C4-2B (cell line): ENCODE measurements around the gene TCAIM.

Experiments
- ZFX ChIP-seq: fragments of 450-650 bp; IDR thresholded peaks from 2 replicates; pipeline ENCODE4 v1.6.1; 2017
- TF ChIP-seq, protein P1 (sequence below): fragments of 450-650 bp; conservative IDR thresholded peaks from 2 replicates; pipeline ENCODE4 v1.5.1; 2017; ENCODE audit warnings: mild to moderate bottlenecking

DNA sequence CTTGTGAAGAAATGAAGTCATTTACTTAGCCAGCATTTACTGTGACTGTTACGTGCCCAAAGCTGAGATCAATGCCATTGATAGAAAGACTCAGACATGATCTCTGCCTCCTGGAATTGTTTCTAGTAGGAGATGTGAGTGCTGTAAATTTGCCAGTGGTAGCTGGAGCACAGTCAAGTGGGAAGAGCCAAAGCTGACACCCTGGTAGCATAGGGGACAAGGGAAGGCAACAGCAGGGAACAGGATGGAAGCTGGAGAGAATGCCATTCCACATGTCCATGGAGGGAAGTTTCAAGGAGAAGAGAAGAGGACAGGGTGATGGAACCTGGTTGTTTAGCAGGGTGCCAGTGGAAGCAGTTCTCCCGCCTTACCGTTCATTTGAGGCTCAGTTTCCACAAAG is 64.0 kb downstream of the TCAIM start:
- TF ChIP-seq, protein P1, sequence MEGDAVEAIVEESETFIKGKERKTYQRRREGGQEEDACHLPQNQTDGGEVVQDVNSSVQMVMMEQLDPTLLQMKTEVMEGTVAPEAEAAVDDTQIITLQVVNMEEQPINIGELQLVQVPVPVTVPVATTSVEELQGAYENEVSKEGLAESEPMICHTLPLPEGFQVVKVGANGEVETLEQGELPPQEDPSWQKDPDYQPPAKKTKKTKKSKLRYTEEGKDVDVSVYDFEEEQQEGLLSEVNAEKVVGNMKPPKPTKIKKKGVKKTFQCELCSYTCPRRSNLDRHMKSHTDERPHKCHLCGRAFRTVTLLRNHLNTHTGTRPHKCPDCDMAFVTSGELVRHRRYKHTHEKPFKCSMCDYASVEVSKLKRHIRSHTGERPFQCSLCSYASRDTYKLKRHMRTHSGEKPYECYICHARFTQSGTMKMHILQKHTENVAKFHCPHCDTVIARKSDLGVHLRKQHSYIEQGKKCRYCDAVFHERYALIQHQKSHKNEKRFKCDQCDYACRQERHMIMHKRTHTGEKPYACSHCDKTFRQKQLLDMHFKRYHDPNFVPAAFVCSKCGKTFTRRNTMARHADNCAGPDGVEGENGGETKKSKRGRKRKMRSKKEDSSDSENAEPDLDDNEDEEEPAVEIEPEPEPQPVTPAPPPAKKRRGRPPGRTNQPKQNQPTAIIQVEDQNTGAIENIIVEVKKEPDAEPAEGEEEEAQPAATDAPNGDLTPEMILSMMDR, result no peak
- TF ChIP-seq ZFX, result no peak
